GM12878 (cell line): Measurements from ENCODE around the gene JAKMIP1. TPM values are rescaled to one million over a fixed set of nuclear protein-coding genes. Genes with fewer than 3 reads are reported as not detected.

Experiments
- ATAC-seq: fragments of 200-7000 bp; cut with Tn5 transposase; 3 replicates; pipeline ENCODE4 v1.9.1; 2020; ENCODE audit warnings: mild to moderate bottlenecking, moderate library complexity
- BruUV-seq: library from RNA; stranded (reverse); fragments of 400-500 nt; replicated peaks from 2 replicates; lab custom pipeline; 2021; lab: Mats Ljungman, UMichigan
- CTCF ChIA-PET: fragments of 300-600 bp; sonication (Branson Sonifier 250); formaldehyde crosslinking; extraction: SDS; loops from one replicate; lab custom pipeline; 2021; ENCODE audit warnings: inconsistent platforms; lab: Yijun Ruan, JAX
- POLR2A ChIA-PET: fragments of 350-600 bp; formaldehyde crosslinking; extraction: SDS; loops from one replicate; lab custom pipeline; 2021; ENCODE audit warnings: inconsistent platforms; lab: Charles Lee
- RAD21 ChIA-PET: fragments of 300-600 bp; sonication (Branson Sonifier 250); formaldehyde crosslinking; loops from one replicate; lab custom pipeline; 2023; ENCODE audit warnings: antibody characterized with exemption; ENCODE audit not compliant: unreplicated experiment; lab: Charles Lee
- SMC1A ChIA-PET: fragments of 300-600 bp; sonication (Branson Sonifier 250); formaldehyde crosslinking; loops from one replicate; lab custom pipeline; 2023; ENCODE audit not compliant: unreplicated experiment, uncharacterized antibody; lab: Charles Lee
- DNase-seq: peaks from one replicate; pipeline ENCODE4 v3.0.0-alpha.2; 2011; ENCODE audit warnings: low read depth, low spot score
- FAIRE-seq: peaks from 3 replicates; lab custom pipeline; 2011; peaks lifted over from hg19 to GRCh38; lab: Jason Lieb, UNC
- H2AFZ ChIP-seq: 2 replicates; pipeline ENCODE4 v1.6.0; 2011; ENCODE audit warnings: low read depth, low read length, control low read depth; ENCODE audit not compliant: control insufficient read depth
- H3K27ac ChIP-seq: 2 replicates; pipeline ENCODE4 v1.5.1; 2011; ENCODE audit warnings: control low read depth; ENCODE audit not compliant: control insufficient read depth, insufficient read depth
- H3K27me3 ChIP-seq, 2 experiments: replicated peaks in 1 of 2; 2 replicates each; pipeline versions ENCODE4 v1.6.0 to v1.6.1; 2011; ENCODE audit warnings: low read length in 1 of 2; ENCODE audit not compliant: control insufficient read depth in 2 of 2, insufficient read depth in 2 of 2
- H3K36me3 ChIP-seq, 2 experiments: 2 replicates each; pipeline ENCODE4 v1.5.1; 2011; ENCODE audit warnings: low read length in 1 of 2; ENCODE audit not compliant: control insufficient read depth in 2 of 2, insufficient read depth in 2 of 2
- H3K4me1 ChIP-seq: 2 replicates; pipeline ENCODE4 v1.6.1; 2011; ENCODE audit warnings: mild to moderate bottlenecking, low read length, moderate library complexity, mixed read lengths; ENCODE audit not compliant: control insufficient read depth, insufficient read depth
- H3K4me2 ChIP-seq: 2 replicates; pipeline ENCODE4 v1.6.0; 2011; ENCODE audit warnings: control low read depth; ENCODE audit not compliant: control insufficient read depth, insufficient read depth
- H3K4me3 ChIP-seq: fragments of 200-600 bp; sonication (generic); 2 replicates; pipeline ENCODE4 v1.5.1; 2016
- H3K79me2 ChIP-seq: 2 replicates; pipeline ENCODE4 v1.6.0; 2011; ENCODE audit warnings: low read length; ENCODE audit not compliant: control insufficient read depth, insufficient read depth
- H3K9ac ChIP-seq: 2 replicates; pipeline ENCODE4 v1.8.0; 2011; ENCODE audit warnings: low read length, control low read depth, mixed read lengths; ENCODE audit not compliant: control insufficient read depth, insufficient read depth
- H3K9me3 ChIP-seq: replicated peaks from 3 replicates; pipeline ENCODE4 v1.5.1; 2011; ENCODE audit warnings: mild to moderate bottlenecking, low read length; ENCODE audit not compliant: control insufficient read depth, insufficient read depth
- H4K20me1 ChIP-seq: 2 replicates; pipeline ENCODE4 v1.6.0; 2011; ENCODE audit not compliant: control insufficient read depth, insufficient read depth
- EED ChIP-seq: sonication (generic); IDR thresholded peaks from 2 replicates; pipeline ENCODE4 v1.6.1; 2016; ENCODE audit warnings: antibody characterized with exemption, low read depth
- EP300 ChIP-seq, 2 experiments: fragments of 150-350 bp in 1 of 2; IDR thresholded peaks; 2 replicates each; pipeline ENCODE4 v1.6.1; 2011 to 2012; ENCODE audit warnings: low read depth in 2 of 2, low read length in 2 of 2, borderline replicate concordance in 1 of 2, improper control_type of control experiment in 1 of 2, inconsistent platforms in 1 of 2; ENCODE audit not compliant: control insufficient read depth in 1 of 2
- POU2F2 ChIP-seq: IDR thresholded peaks from 3 replicates; pipeline ENCODE4 v1.6.1; 2011; ENCODE audit warnings: low read depth, mild to moderate bottlenecking, low read length, borderline replicate concordance
- SMAD5 ChIP-seq: IDR thresholded peaks from 2 replicates; pipeline ENCODE4 v1.6.1; 2016; ENCODE audit warnings: antibody characterized with exemption, low read depth
- whole genome bisulfite sequencing: methylation state at CpG from one replicate; pipeline ENCODE4 v1.1.6; 2016; ENCODE audit warnings: low lambda C conversion rate; ENCODE audit not compliant: insufficient replicate concordance, insufficient coverage; ENCODE audit errors: missing lambda C conversion rate; 5-methylcytosine and 5-hydroxymethylcytosine counted together
- in situ Hi-C: fragments of 300-500 bp; cut with MboI; formaldehyde crosslinking; loops from 9 replicates; pipeline ENCODE4 v1.14.3; 2018; ENCODE audit warnings: mixed read lengths
- intact Hi-C: fragments of 100-400 bp; cut with micrococcal nuclease; formaldehyde crosslinking; loops from one replicate; pipeline ENCODE4 v1.14.2; 2022; ENCODE audit not compliant: unreplicated experiment
- polyA plus RNA-seq, 11 experiments: library from polyadenylated mRNA; depleted of rRNA in 4 of 11; unstranded in 6 of 11; stranded (reverse) in 5 of 11; fragments of >200 nt; fragmentation: Nextera tagmentation in 4 of 11; fragmentation: Illumina TruSeq in 1 of 11; extraction: Ambion mirVana in 4 of 11; extraction: Trizol in 1 of 11; gene quantifications; 1 replicate in 1 of 11; 2 replicates in 10 of 11; pipeline versions ENCODE4 v1.2.1 to v1.2.3, GENCODE V29; 2011 to 2016; ENCODE audit warnings: inconsistent platforms in 2 of 11, missing spikeins in 2 of 11, low read depth in 1 of 11
- total RNA-seq, 4 experiments: library from RNA; depleted of rRNA in 3 of 4; stranded (reverse); fragments of >200 nt in 3 of 4; fragmentation: Illumina TruSeq in 1 of 4; extraction: Trizol in 1 of 4; gene quantifications; 2 replicates each; pipeline versions ENCODE4 v1.2.1 to v1.2.3, GENCODE V29; 2013 to 2021
- TF ChIP-seq, protein P1 (sequence below): fragments of 450-650 bp; IDR thresholded peaks from 2 replicates; pipeline ENCODE4 v1.6.1; 2017; ENCODE audit warnings: mild to moderate bottlenecking, moderate library complexity

The JAKMIP1 gene
- total and polyA plus RNA-seq, 10 of the 15 experiments (the other 5 are each of a cell fraction or from before 2014, with no cell fraction given): 0.52 to 16.7 (median 12.3) TPM

DNA sequence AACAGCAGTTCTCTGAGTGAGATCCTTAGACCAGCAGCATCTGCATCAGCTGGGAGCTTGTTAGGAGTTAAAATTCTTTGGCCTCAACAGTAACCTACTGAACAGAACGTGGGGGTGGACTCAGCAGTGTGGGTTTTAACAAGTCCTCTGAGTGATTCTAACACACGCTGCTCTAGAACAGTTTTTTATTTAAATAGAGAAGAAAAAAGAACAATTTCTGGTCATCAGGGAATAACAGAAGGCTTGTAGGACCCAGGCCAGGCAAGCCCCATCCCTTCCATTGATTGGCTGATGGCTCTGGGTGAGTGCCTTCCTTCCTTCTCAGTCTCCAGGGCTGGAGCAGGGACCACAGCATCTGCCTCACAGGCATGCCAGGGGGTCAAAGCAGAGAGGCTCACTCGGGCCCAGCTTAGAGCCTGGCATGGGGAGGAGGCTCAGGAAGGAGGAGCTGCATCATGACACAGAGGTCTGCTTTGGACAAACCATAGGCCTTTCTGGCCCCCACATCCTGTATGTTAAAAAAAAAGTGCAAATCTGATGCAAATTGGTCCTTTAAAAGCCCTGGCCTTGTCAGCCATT is 56.7 kb downstream of the JAKMIP1 start:
- ChIA-PET CTCF (interaction anchor here (1.5 kb wide), 1 partner anchor 107 kb away, joined by 5 read pairs; no protein-coding TSS in a partner anchor), RAD21 (interaction anchor here (1.2 kb wide), 1 partner anchor 9 kb away, joined by 3 read pairs; no protein-coding TSS in a partner anchor), POLR2A (no interaction called here), SMC1A (interaction anchor here (0.5 to 1.4 kb wide), 2 partner anchors 67 to 107 kb away, joined by 4 to 6 read pairs; no protein-coding TSS in a partner anchor)
- Histone ChIP-seq H3K9me3 (peaks cover 5% of the 10 kb centered on the region; the same call in 2 of the 3 replicates), H3K27ac (no peak overlapping the region), H3K36me3 (no peaks in the 10 kb centered on the region; a peak in 1 of 4 replicates), H4K20me1 (no peaks in the 10 kb centered on the region), H3K4me2 (no peak overlapping the region), H3K79me2 (no peaks in the 10 kb centered on the region), H2AFZ (no peak overlapping the region), H3K4me3 (no peak overlapping the region), H3K4me1 (no peaks in the 10 kb centered on the region), H3K27me3 (no peaks in the 10 kb centered on the region), H3K9ac (no peak overlapping the region)
- 10% methylated on average over 3 of the region's 3 CpGs for WGBS
- no peak for DNase-seq
- intact Hi-C loops (no loop called here), in situ Hi-C loops (no loop called here)
- FAIRE-seq: no peak
- TF ChIP-seq EED: no peak
- TF ChIP-seq, protein P1, sequence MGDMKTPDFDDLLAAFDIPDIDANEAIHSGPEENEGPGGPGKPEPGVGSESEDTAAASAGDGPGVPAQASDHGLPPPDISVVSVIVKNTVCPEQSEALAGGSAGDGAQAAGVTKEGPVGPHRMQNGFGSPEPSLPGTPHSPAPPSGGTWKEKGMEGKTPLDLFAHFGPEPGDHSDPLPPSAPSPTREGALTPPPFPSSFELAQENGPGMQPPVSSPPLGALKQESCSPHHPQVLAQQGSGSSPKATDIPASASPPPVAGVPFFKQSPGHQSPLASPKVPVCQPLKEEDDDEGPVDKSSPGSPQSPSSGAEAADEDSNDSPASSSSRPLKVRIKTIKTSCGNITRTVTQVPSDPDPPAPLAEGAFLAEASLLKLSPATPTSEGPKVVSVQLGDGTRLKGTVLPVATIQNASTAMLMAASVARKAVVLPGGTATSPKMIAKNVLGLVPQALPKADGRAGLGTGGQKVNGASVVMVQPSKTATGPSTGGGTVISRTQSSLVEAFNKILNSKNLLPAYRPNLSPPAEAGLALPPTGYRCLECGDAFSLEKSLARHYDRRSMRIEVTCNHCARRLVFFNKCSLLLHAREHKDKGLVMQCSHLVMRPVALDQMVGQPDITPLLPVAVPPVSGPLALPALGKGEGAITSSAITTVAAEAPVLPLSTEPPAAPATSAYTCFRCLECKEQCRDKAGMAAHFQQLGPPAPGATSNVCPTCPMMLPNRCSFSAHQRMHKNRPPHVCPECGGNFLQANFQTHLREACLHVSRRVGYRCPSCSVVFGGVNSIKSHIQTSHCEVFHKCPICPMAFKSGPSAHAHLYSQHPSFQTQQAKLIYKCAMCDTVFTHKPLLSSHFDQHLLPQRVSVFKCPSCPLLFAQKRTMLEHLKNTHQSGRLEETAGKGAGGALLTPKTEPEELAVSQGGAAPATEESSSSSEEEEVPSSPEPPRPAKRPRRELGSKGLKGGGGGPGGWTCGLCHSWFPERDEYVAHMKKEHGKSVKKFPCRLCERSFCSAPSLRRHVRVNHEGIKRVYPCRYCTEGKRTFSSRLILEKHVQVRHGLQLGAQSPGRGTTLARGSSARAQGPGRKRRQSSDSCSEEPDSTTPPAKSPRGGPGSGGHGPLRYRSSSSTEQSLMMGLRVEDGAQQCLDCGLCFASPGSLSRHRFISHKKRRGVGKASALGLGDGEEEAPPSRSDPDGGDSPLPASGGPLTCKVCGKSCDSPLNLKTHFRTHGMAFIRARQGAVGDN: no peak
- no peak for TF ChIP-seq POU2F2
- no peak for TF ChIP-seq SMAD5
- no peak for TF ChIP-seq EP300 (IDR thresholded peaks at IDR 0.05; ENCODE audit: borderline replicate concordance in 1 of 2, control insufficient read depth in 1 of 2, low read depth in 2 of 2, low read length in 2 of 2)
- no TSS peak for BruUV-seq
- ATAC-seq: no peak
